ENCODE results near the gene THBS1. TPM values are rescaled to one million over a fixed set of nuclear protein-coding genes. Genes with fewer than 3 reads are reported as not detected.

The THBS1 gene
- polyA plus RNA-seq, 4 donors = 163 to 176 (median 173) TPM

GRCh38 chr15:39587731-39588530 is 7.1 kb downstream of the THBS1 start:
- no peak for DNase-seq (ENCODE audit: low read depth in 4 of 4, low spot score in 3 of 4)

GRCh38 chr15:39588531-39589192 is 7.8 kb downstream of the THBS1 start:
- DNase-seq (ENCODE audit: low read depth in 4 of 4, low spot score in 3 of 4) = no peak

- DNase-seq (ENCODE audit: low read depth in 4 of 4, low spot score in 3 of 4) = no peak
These were observed 8.4 kb downstream of the THBS1 start for GRCh38 chr15:39589193-39589814.

GRCh38 chr15:39589815-39590644 is 9.2 kb downstream of the THBS1 start:
- no peak for DNase-seq (ENCODE audit: low read depth in 4 of 4, low spot score in 3 of 4)

GRCh38 chr15:39591141-39591895 is 10.4 kb downstream of the THBS1 start:
- DNase-seq (ENCODE audit: low read depth in 4 of 4, low spot score in 3 of 4) = no peak

GRCh38 chr15:39591896-39592315 is 11.0 kb downstream of the THBS1 start:
- DNase-seq (ENCODE audit: low read depth in 4 of 4, low spot score in 3 of 4) = no peak

- no peak for DNase-seq (ENCODE audit: low read depth in 4 of 4, low spot score in 3 of 4)
These were observed 11.6 kb downstream of the THBS1 start for GRCh38 chr15:39592500-39592899.

GRCh38 chr15:39593071-39593655 is 12.3 kb downstream of the THBS1 start:
- no peak for DNase-seq (ENCODE audit: low read depth in 4 of 4, low spot score in 3 of 4)

GRCh38 chr15:39593656-39594445 is 13.0 kb downstream of the THBS1 start:
- no peak for DNase-seq (ENCODE audit: low read depth in 4 of 4, low spot score in 3 of 4)

GRCh38 chr15:39594446-39595337 is 13.8 kb downstream of the THBS1 start:
- DNase-seq (ENCODE audit: low read depth in 4 of 4, low spot score in 3 of 4) = no peak

- no peak for DNase-seq (ENCODE audit: low read depth in 4 of 4, low spot score in 3 of 4)
These were observed 14.7 kb downstream of the THBS1 start for GRCh38 chr15:39595338-39596221.

- DNase-seq (ENCODE audit: low read depth in 4 of 4, low spot score in 3 of 4) = no peak
These were observed 15.6 kb downstream of the THBS1 start for GRCh38 chr15:39596358-39597051.

- DNase-seq (ENCODE audit: low read depth in 4 of 4, low spot score in 3 of 4) = no peak
These were observed 16.5 kb downstream of the THBS1 start for GRCh38 chr15:39597336-39597735.

GRCh38 chr15:39597751-39598185 is 16.9 kb downstream of the THBS1 start:
- no peak for DNase-seq (ENCODE audit: low read depth in 4 of 4, low spot score in 3 of 4)

GRCh38 chr15:39598186-39598850 is 17.4 kb downstream of the THBS1 start:
- no peak for DNase-seq (ENCODE audit: low read depth in 4 of 4, low spot score in 3 of 4)
